Measurements from ENCODE around the gene HOXB6.

Gene HOXB6

GRCh38 chr17:48565925-48566710, 38.7 kb downstream of the HOXB6 start:
- H3K36me3 Mint-ChIP-seq, result peaks cover 11% of the 10 kb centered on the region
- H3K4me1 Mint-ChIP-seq, result peaks cover 30% of the 10 kb centered on the region
- no peak overlapping the region for H3K27ac Mint-ChIP-seq
- no peaks in the 10 kb centered on the region for H3K9me3 Mint-ChIP-seq
- H3K27me3 Mint-ChIP-seq, result peaks cover 27% of the 10 kb centered on the region
- CTCF ChIA-PET, result no interaction called here
- H3K4me3 Mint-ChIP-seq, result no peak overlapping the region
- no peak for DNase-seq

- Mint-ChIP-seq H3K4me3 (no peak overlapping the region), H3K4me1 (peaks cover 34% of the 10 kb centered on the region), H3K36me3 (peaks cover 11% of the 10 kb centered on the region), H3K9me3 (no peaks in the 10 kb centered on the region), H3K27me3 (peaks cover 37% of the 10 kb centered on the region), H3K27ac (no peak overlapping the region)
- CTCF ChIA-PET, result no interaction called here
- DNase-seq, result no peak
Measured at GRCh38 chr17:48565022-48565554, 39.7 kb downstream of the HOXB6 start.

GRCh38 chr17:48564188-48565021, 40.4 kb downstream of the HOXB6 start:
- H3K9me3 Mint-ChIP-seq, result no peaks in the 10 kb centered on the region
- peaks cover 34% of the 10 kb centered on the region for H3K4me1 Mint-ChIP-seq
- H3K27ac Mint-ChIP-seq, result no peak overlapping the region
- no peak overlapping the region for H3K4me3 Mint-ChIP-seq
- DNase-seq, result no peak
- H3K36me3 Mint-ChIP-seq, result peaks cover 11% of the 10 kb centered on the region
- CTCF ChIA-PET, result interaction anchor here (1.6 to 1.8 kb wide), 2 partner anchors 23 to 71 kb away, joined by 4 read pairs; no protein-coding TSS in a partner anchor
- peaks cover 44% of the 10 kb centered on the region for H3K27me3 Mint-ChIP-seq

- H3K9me3 Mint-ChIP-seq, result no peaks in the 10 kb centered on the region
- DNase-seq, result no peak
- CTCF ChIA-PET, result interaction anchor here (1.6 to 1.8 kb wide), 2 partner anchors 24 to 71 kb away, joined by 4 read pairs; no protein-coding TSS in a partner anchor
- no peak overlapping the region for H3K4me3 Mint-ChIP-seq
- H3K27ac Mint-ChIP-seq, result no peak overlapping the region
- peaks cover 50% of the 10 kb centered on the region for H3K27me3 Mint-ChIP-seq
- H3K36me3 Mint-ChIP-seq, result peaks cover 7% of the 10 kb centered on the region
- H3K4me1 Mint-ChIP-seq, result peaks cover 29% of the 10 kb centered on the region
Measured at GRCh38 chr17:48563867-48564187, 41.0 kb downstream of the HOXB6 start.

- peaks cover 26% of the 10 kb centered on the region for H3K4me1 Mint-ChIP-seq
- no peaks in the 10 kb centered on the region for H3K9me3 Mint-ChIP-seq
- H3K4me3 Mint-ChIP-seq, result no peak overlapping the region
- H3K27me3 Mint-ChIP-seq, result peaks cover 54% of the 10 kb centered on the region
- no peak for DNase-seq
- H3K36me3 Mint-ChIP-seq, result peaks cover 4% of the 10 kb centered on the region
- CTCF ChIA-PET, result interaction anchor here (1.6 to 1.8 kb wide), 2 partner anchors 24 to 70 kb away, joined by 4 read pairs; no protein-coding TSS in a partner anchor
- no peak overlapping the region for H3K27ac Mint-ChIP-seq
Measured at GRCh38 chr17:48563385-48563838, 41.4 kb downstream of the HOXB6 start.

- CTCF ChIA-PET, result interaction anchor here (1.8 kb wide), 1 partner anchor 25 kb away, joined by 4 read pairs; no protein-coding TSS in a partner anchor
- Mint-ChIP-seq H3K4me1 (peaks cover 23% of the 10 kb centered on the region), H3K9me3 (no peaks in the 10 kb centered on the region), H3K27ac (no peak overlapping the region), H3K36me3 (peaks cover 1% of the 10 kb centered on the region), H3K4me3 (no peak overlapping the region), H3K27me3 (peaks cover 59% of the 10 kb centered on the region)
- no peak for DNase-seq
Measured at GRCh38 chr17:48562934-48563333, 41.9 kb downstream of the HOXB6 start.

GRCh38 chr17:48561884-48562810, 42.6 kb downstream of the HOXB6 start:
- no peak for DNase-seq
- Mint-ChIP-seq H3K9me3 (no peaks in the 10 kb centered on the region), H3K27me3 (peaks cover 67% of the 10 kb centered on the region), H3K27ac (peak overlapping the region; percentile 13), H3K36me3 (peaks cover 1% of the 10 kb centered on the region), H3K4me1 (peaks cover 23% of the 10 kb centered on the region), H3K4me3 (no peak overlapping the region)
- CTCF ChIA-PET, result interaction anchor here (0.7 to 1.5 kb wide), 3 partner anchors 8 to 1339 kb away, joined by 3 to 4 read pairs (median 4); no protein-coding TSS in a partner anchor

GRCh38 chr17:48559840-48560817, 44.7 kb downstream of the HOXB6 start:
- H3K4me1 Mint-ChIP-seq, result peaks cover 30% of the 10 kb centered on the region
- CTCF ChIA-PET, result interaction anchor here (1.5 kb wide), 1 partner anchor 68 kb away, joined by 4 read pairs; no protein-coding TSS in a partner anchor

GRCh38 chr17:48559122-48559839, 45.5 kb downstream of the HOXB6 start:
- peaks cover 95% of the 10 kb centered on the region for H3K27me3 Mint-ChIP-seq
- H3K36me3 Mint-ChIP-seq, result peaks cover 9% of the 10 kb centered on the region
- CTCF ChIA-PET, result no interaction called here
- no peak overlapping the region for H3K27ac Mint-ChIP-seq
- no peak overlapping the region for H3K4me3 Mint-ChIP-seq
- DNase-seq, result no peak
- H3K9me3 Mint-ChIP-seq, result no peaks in the 10 kb centered on the region
- H3K4me1 Mint-ChIP-seq, result peaks cover 31% of the 10 kb centered on the region

More at GRCh38 chr17:48559840-48560817, 44.7 kb downstream of the HOXB6 start:
- no peak for DNase-seq
- H3K9me3 Mint-ChIP-seq, result no peaks in the 10 kb centered on the region
- H3K36me3 Mint-ChIP-seq, result peaks cover 8% of the 10 kb centered on the region
- peaks cover 87% of the 10 kb centered on the region for H3K27me3 Mint-ChIP-seq
- no peak overlapping the region for H3K4me3 Mint-ChIP-seq
- H3K27ac Mint-ChIP-seq, result no peak overlapping the region

- Mint-ChIP-seq H3K4me3 (no peak overlapping the region), H3K9me3 (no peaks in the 10 kb centered on the region), H3K27ac (no peak overlapping the region), H3K36me3 (peaks cover 10% of the 10 kb centered on the region), H3K4me1 (peaks cover 30% of the 10 kb centered on the region), H3K27me3 (peaks cover 98% of the 10 kb centered on the region)
- CTCF ChIA-PET, result no interaction called here
- DNase-seq, result no peak
Measured at GRCh38 chr17:48558831-48559121, 46.0 kb downstream of the HOXB6 start.

GRCh38 chr17:48558057-48558830, 46.5 kb downstream of the HOXB6 start:
- no peak overlapping the region for H3K4me3 Mint-ChIP-seq
- no peak for DNase-seq
- H3K27ac Mint-ChIP-seq, result no peak overlapping the region
- H3K4me1 Mint-ChIP-seq, result peaks cover 28% of the 10 kb centered on the region
- CTCF ChIA-PET, result interaction anchor here (1.1 kb wide), 1 partner anchor 66 kb away, joined by 4 read pairs; no protein-coding TSS in a partner anchor
- H3K27me3 Mint-ChIP-seq, result peaks cover 98% of the 10 kb centered on the region
- H3K9me3 Mint-ChIP-seq, result no peaks in the 10 kb centered on the region
- H3K36me3 Mint-ChIP-seq, result peaks cover 11% of the 10 kb centered on the region
